GM23338 (cell line): ENCODE data around the gene IL1R1. TPM values are rescaled to one million over a fixed set of nuclear protein-coding genes. Genes with fewer than 3 reads are reported as not detected.

ENCODE experiments used
- ATAC-seq: fragments of 200-7000 bp; cut with Tn5 transposase; 3 replicates; pipeline ENCODE4 v1.9.1; 2020
- DNase-seq: peaks from one replicate; pipeline ENCODE4 v3.0.0-alpha.2; 2015; ENCODE audit warnings: low spot score
- H2AFZ ChIP-seq: fragments of 200-600 bp; sonication (generic); 2 replicates; pipeline ENCODE4 v1.8.0; 2016; ENCODE audit warnings: antibody characterized with exemption, mild to moderate bottlenecking, moderate library complexity
- H3F3A ChIP-seq: fragments of 200-600 bp; sonication (generic); replicated peaks from 2 replicates; pipeline ENCODE4 v1.8.0; 2017; ENCODE audit warnings: antibody characterized with exemption, mixed run types, low read depth
- H3K27ac ChIP-seq: fragments of 200-600 bp; sonication (generic); 2 replicates; pipeline ENCODE4 v1.6.1; 2016; ENCODE audit warnings: low read depth
- H3K27me3 ChIP-seq: fragments of 200-600 bp; sonication (generic); 2 replicates; pipeline ENCODE4 v1.8.0; 2016; ENCODE audit warnings: mild to moderate bottlenecking, mixed run types, moderate library complexity; ENCODE audit not compliant: insufficient read depth
- H3K36me3 ChIP-seq: fragments of 200-600 bp; sonication (generic); 2 replicates; pipeline ENCODE4 v1.8.0; 2016; ENCODE audit warnings: mild to moderate bottlenecking; ENCODE audit not compliant: insufficient read depth
- H3K4me1 ChIP-seq: fragments of 200-600 bp; sonication (generic); 2 replicates; pipeline ENCODE4 v1.8.0; 2016; ENCODE audit warnings: mild to moderate bottlenecking, moderate library complexity; ENCODE audit not compliant: insufficient read depth
- H3K4me2 ChIP-seq: fragments of 200-600 bp; sonication (generic); 2 replicates; pipeline ENCODE4 v1.7.1; 2017; ENCODE audit warnings: mixed run types
- H3K4me3 ChIP-seq: fragments of 200-600 bp; sonication (generic); 2 replicates; pipeline ENCODE4 v1.6.1; 2016; ENCODE audit warnings: mixed run types
- H3K79me2 ChIP-seq: fragments of 200-600 bp; sonication (generic); replicated peaks from 2 replicates; pipeline ENCODE4 v1.8.0; 2017; ENCODE audit warnings: mild to moderate bottlenecking; ENCODE audit not compliant: insufficient read depth
- H3K9me2 ChIP-seq: fragments of 200-600 bp; sonication (generic); 2 replicates; pipeline ENCODE4 v1.8.0; 2017; ENCODE audit not compliant: insufficient read depth
- H4K20me1 ChIP-seq: fragments of 200-600 bp; sonication (generic); replicated peaks from 2 replicates; pipeline ENCODE4 v1.8.0; 2017; ENCODE audit warnings: mild to moderate bottlenecking; ENCODE audit not compliant: insufficient read depth
- H3K27ac Mint-ChIP-seq: 2 replicates; pipeline ENCODE4 v1.8.0; 2020; ENCODE audit warnings: inconsistent platforms, mild to moderate bottlenecking, moderate library complexity, mixed read lengths
- H3K27me3 Mint-ChIP-seq: 3 replicates; pipeline ENCODE4 v1.8.0; 2022; ENCODE audit warnings: low read depth, mild to moderate bottlenecking, moderate library complexity, mixed read lengths, inconsistent platforms; ENCODE audit not compliant: insufficient read depth, poor library complexity
- H3K36me3 Mint-ChIP-seq: 3 replicates; pipeline ENCODE4 v1.8.0; 2021; ENCODE audit warnings: low read depth, mild to moderate bottlenecking, inconsistent platforms, moderate library complexity, mixed read lengths
- H3K4me1 Mint-ChIP-seq: 3 replicates; pipeline ENCODE4 v1.8.0; 2020; ENCODE audit warnings: mild to moderate bottlenecking, inconsistent platforms, mixed read lengths
- H3K4me3 Mint-ChIP-seq: 3 replicates; pipeline ENCODE4 v1.8.0; 2021; ENCODE audit warnings: moderate library complexity, mild to moderate bottlenecking, inconsistent platforms, mixed read lengths
- H3K9me3 Mint-ChIP-seq: 3 replicates; pipeline ENCODE4 v1.8.0; 2020; ENCODE audit warnings: moderate library complexity, mild to moderate bottlenecking, inconsistent platforms, mixed read lengths
- CREB1 ChIP-seq: fragments of 250-450 bp; sonication (Bioruptor Pico); IDR thresholded peaks from 2 replicates; pipeline ENCODE4 v1.5.0; 2020; ENCODE audit warnings: low read depth, mild to moderate bottlenecking, moderate library complexity
- CTCF ChIP-seq, 2 experiments: fragments of 200-600 bp in 1 of 2; sonication (generic) in 1 of 2; conservative IDR thresholded peaks; 2 replicates each; pipeline versions ENCODE4 v1.5.1 to v1.6.1; 2016 to 2017; ENCODE audit warnings: antibody characterized with exemption in 2 of 2, low read depth in 2 of 2, mild to moderate bottlenecking in 2 of 2, moderate library complexity in 1 of 2
- ETS1 ChIP-seq: IDR thresholded peaks from 2 replicates; pipeline ENCODE4 v1.6.1; 2016; ENCODE audit warnings: antibody characterized with exemption
- EZH2 ChIP-seq: fragments of 200-600 bp; sonication (generic); IDR thresholded peaks from one replicate; pipeline ENCODE4 v1.8.0; 2017; ENCODE audit warnings: antibody characterized with exemption, mild to moderate bottlenecking, low read depth; ENCODE audit not compliant: unreplicated experiment
- EZH2phosphoT487 ChIP-seq: fragments of 200-600 bp; sonication (generic); IDR thresholded peaks from one replicate; pipeline ENCODE4 v1.8.1; 2018; ENCODE audit warnings: antibody characterized with exemption; ENCODE audit not compliant: unreplicated experiment
- JUNB ChIP-seq: IDR thresholded peaks from one replicate; pipeline ENCODE4 v1.6.1; 2016; ENCODE audit warnings: antibody characterized with exemption; ENCODE audit not compliant: unreplicated experiment
- NANOG ChIP-seq: IDR thresholded peaks from 2 replicates; pipeline ENCODE4 v1.6.1; 2016; ENCODE audit warnings: antibody characterized with exemption, borderline replicate concordance
- POLR2AphosphoS5 ChIP-seq: IDR thresholded peaks from 2 replicates; pipeline ENCODE4 v1.6.1; 2016; ENCODE audit warnings: antibody characterized with exemption, low read depth
- REST ChIP-seq: IDR thresholded peaks from one replicate; pipeline ENCODE4 v1.6.1; 2018; ENCODE audit warnings: antibody characterized with exemption; ENCODE audit not compliant: unreplicated experiment
- STAT1 ChIP-seq: IDR thresholded peaks from one replicate; pipeline ENCODE4 v1.6.1; 2016; ENCODE audit warnings: antibody characterized with exemption; ENCODE audit not compliant: unreplicated experiment
- ZNF114 ChIP-seq: fragments of 250-450 bp; sonication (Bioruptor Pico); IDR thresholded peaks from 2 replicates; pipeline ENCODE4 v1.5.0; 2020; ENCODE audit warnings: mild to moderate bottlenecking, moderate library complexity
- ZNF331 ChIP-seq: fragments of 250-450 bp; sonication (Bioruptor Pico); IDR thresholded peaks from 2 replicates; pipeline ENCODE4 v1.5.0; 2020; ENCODE audit warnings: low read depth, mild to moderate bottlenecking, moderate library complexity
- ZNF462 ChIP-seq: fragments of 250-450 bp; sonication (Bioruptor Pico); IDR thresholded peaks from 2 replicates; pipeline ENCODE4 v1.5.0; 2020; ENCODE audit warnings: mild to moderate bottlenecking, moderate library complexity
- polyA plus RNA-seq: library from polyadenylated mRNA; unstranded; fragments of >200 nt; fragmentation: Nextera tagmentation; extraction: Ambion mirVana; gene quantifications from 2 replicates; pipeline ENCODE4 v1.2.1, GENCODE V29; 2016
- total RNA-seq: library from RNA; depleted of rRNA; stranded (reverse); fragments of >200 nt; shearing (Covaris generic); gene quantifications from 2 replicates; pipeline ENCODE4 v1.2.3, GENCODE V29; 2014

IL1R1 gene
- total and polyA plus RNA-seq, 2 experiments from 2014 or later: 0.17 TPM; not detected in 1

GRCh38 chr2:102147935-102148334 is 5.4 kb downstream of the IL1R1 start:
- Histone ChIP-seq H3K4me1 (no peaks in the 10 kb centered on the region), H3K36me3 (no peaks in the 10 kb centered on the region), H3K27ac (no peak overlapping the region), H4K20me1 (no peaks in the 10 kb centered on the region), H3K4me2 (no peak overlapping the region), H2AFZ (no peak overlapping the region), H3K27me3 (peaks cover 13% of the 10 kb centered on the region), H3K9me2 (peaks cover 4% of the 10 kb centered on the region; the same call in 1 of the 2 replicates), H3K79me2 (no peaks in the 10 kb centered on the region), H3K4me3 (no peak overlapping the region), H3F3A (0 out of 2 replicates have a peak, but pooled peaks cover 4% of the 10 kb centered on the region)
- Mint-ChIP-seq H3K27ac (no peak overlapping the region), H3K4me1 (no peaks in the 10 kb centered on the region), H3K4me3 (no peak overlapping the region), H3K27me3 (peaks cover 11% of the 10 kb centered on the region), H3K9me3 (peaks cover 44% of the 10 kb centered on the region), H3K36me3 (peaks cover 7% of the 10 kb centered on the region; the same call in 2 of the 3 replicates)
- TF ChIP-seq ETS1: no peak
- no peak for TF ChIP-seq JUNB
- no peak for TF ChIP-seq EZH2phosphoT487
- TF ChIP-seq REST: no peak
- TF ChIP-seq CTCF (conservative IDR thresholded peaks at IDR 0.05; ENCODE audit: low read depth in 2 of 2): no peak
- no peak for TF ChIP-seq STAT1
- TF ChIP-seq POLR2AphosphoS5: no peak
- TF ChIP-seq ZNF462 (CRISPR knock-in tag): no peak
- TF ChIP-seq NANOG: no peak
- TF ChIP-seq ZNF114 (CRISPR knock-in tag): no peak
- TF ChIP-seq EZH2: no peak
- no peak for TF ChIP-seq CREB1 (CRISPR knock-in tag)
- no peak for TF ChIP-seq ZNF331 (CRISPR knock-in tag)
- ATAC-seq (no peak), DNase-seq (no peak)
